ENCODE measurements around the gene FAT1.
"Not testable (repeated sequence)": the region's sequence is repeated elsewhere in the genome, so short reads cannot be mapped to it uniquely, and the experiment has no call there.

Gene FAT1

DNA sequence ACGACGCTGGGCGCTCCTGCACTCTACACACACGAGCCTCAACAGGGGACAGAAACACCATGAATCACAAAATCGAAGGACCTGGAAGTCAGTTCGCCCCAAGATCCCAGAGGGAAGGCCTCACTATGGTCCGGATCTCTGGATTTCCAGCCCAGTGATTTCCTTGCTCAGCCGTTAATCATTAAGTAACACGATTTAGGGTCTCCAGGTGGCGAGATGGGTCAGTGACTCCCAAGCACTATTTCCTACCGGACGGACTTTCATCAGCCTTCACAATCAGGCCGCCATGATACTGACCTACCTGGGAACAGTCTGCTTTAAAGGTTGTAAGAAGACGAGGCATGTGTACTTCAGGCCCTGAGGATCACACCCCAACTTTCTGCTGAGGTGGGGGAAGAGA lies 63.7 kb downstream of the FAT1 start:
- no peak for DNase-seq (ENCODE audit: low read depth, low spot score)

DNA sequence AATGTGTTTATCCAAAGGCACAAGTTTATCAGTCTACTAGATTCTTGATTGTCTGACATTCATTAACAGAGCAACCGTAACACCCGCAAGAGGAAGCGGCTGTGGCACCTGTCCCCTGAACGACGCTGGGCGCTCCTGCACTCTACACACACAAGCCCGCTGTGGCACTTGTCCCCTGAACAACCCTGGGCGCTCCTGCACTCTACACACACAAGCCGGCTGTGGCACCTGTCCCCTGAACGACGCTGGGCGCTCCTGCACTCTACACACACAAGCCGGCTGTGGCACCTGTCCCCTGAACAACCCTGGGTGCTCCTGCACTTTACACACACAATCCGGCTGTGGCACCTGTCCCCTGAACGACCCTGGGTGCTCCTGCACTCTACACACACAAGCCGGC lies 64.2 kb downstream of the FAT1 start:
- DNase-seq (ENCODE audit: low read depth, low spot score) = not testable (repeated sequence)

DNA sequence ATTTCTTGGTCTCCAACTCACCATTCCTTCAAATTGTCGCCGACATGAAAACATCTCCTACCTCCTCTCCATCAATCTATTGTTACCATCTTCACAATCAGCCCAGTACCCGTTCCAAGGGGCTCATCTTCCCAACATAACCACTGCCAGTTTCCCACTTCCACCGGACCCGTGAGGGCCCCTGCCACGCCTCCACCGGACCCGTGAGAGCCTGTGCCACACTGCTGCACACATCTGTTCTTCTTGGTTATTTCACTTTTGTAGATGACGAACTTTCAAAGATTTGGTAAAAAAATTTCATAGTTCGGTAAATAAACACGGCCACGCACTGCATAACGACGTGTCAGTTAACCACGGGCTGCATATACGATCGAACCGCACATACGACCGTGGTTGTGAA lies 65.0 kb downstream of the FAT1 start:
- DNase-seq (ENCODE audit: low read depth, low spot score) = no peak

DNA sequence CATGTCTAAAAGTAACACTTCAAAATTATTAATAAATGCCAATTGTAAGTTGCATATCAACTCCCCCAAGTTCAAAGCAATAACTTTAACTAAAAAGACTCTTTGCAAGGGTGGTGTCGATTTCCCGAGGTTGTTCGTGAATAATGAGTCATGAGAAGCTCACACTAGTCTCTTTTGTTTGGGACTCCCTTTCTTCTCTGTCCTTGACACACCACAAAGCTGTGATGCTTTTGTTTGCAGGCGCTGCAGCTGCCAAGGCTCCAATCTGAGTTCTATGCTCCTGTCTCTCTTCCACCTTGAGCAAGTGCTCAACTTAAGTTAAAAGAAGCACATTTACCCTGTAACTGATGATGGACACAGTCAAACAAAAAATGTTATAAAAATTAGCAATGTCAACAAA lies 65.9 kb downstream of the FAT1 start:
- DNase-seq (ENCODE audit: low read depth, low spot score) = no peak

DNA sequence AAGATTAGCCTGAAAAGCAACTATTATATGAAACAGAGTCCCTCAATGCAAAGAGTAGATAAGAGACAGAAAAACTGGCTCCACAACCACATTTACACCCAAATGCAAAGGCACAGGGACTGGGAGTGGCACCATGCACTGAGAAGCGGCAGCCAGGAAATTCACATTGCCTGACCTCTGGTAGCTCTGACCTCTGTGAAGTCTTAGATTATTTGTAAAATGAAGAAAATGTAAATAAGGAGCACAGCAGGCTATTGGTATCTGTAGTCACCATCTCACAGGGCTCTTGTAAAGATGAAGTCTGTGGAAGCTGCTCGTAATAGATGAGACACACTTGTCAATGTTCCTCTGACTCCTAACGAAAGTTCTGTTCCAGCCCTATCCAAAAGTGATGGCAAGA lies 69.7 kb downstream of the FAT1 start:
- no peak for DNase-seq (ENCODE audit: low read depth, low spot score)

DNA sequence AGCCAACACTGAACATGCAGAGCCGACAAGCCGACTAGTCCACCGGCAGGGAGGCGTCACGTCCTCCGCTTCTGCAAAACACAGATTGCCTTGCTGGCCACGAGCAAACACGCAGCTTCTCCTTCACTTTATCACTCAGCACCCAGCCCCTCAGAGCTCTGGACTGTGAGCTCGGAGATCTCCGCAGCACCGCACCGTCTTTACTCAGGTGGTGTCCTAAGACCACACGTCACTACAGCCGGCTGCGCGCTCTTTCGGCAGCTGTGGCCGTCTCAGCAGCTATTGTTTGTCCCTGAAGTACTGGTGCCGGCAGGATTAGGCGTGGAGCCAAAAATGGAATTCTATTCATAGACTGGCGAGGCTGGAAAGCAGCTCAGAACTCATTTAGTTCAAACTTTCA lies 72.0 kb downstream of the FAT1 start:
- no peak for DNase-seq (ENCODE audit: low read depth, low spot score)

DNA sequence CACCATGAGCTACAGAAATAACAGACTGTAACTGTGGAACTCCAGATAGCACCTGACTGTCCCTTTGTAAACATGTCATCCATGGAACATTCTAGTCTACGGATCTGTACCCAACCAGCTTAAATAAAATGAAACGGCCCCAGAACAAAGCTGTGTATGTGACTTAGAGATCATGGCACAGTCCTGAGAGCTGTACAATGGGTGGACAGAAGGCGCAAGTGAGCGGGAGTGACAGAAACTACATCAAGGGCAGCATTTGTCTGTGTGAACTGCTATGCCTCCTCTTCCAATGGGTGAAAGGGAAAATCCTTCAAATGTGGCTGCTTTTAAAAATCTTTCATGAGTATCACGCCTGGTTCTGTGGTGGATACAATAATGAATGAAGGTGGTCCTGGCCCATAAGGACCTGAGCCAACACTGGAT lies 72.5 kb downstream of the FAT1 start:
- no peak for DNase-seq (ENCODE audit: low read depth, low spot score)

DNA sequence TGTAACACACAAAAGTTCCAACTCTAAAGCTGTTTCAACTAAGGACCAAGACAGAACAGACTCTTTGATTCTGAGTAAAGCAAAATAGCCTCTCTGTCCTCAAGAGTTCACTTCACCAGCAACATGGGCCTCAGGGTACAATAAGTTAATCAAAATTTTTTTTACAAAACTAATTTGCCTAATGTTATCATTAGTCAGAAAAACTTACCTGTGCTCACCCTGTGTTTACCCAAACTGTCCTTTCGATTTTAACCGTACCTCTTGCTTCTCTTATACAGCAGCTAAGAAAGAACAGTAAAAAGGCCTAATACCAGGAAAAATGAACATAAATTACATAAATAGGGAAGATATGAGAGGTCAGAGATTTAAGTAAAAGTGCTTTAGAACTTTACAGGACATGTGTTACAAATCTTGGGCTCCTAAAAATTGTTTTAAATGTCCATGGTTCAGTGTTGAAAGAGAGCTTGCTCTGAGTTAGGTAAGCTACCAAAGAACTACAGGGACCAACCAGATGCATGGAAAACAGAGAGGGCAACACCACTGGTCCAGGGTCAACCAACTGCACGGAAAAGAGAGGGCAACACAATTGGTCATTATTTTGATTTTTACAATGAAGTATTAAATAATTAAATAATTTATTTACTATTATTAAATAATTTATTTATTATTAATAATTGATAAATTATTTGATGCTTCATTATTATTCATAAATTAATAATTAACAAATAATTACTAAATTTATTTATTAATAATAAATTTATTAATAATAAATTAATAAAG lies 73.1 kb downstream of the FAT1 start:
- DNase-seq (ENCODE audit: low read depth, low spot score) = no peak

DNA sequence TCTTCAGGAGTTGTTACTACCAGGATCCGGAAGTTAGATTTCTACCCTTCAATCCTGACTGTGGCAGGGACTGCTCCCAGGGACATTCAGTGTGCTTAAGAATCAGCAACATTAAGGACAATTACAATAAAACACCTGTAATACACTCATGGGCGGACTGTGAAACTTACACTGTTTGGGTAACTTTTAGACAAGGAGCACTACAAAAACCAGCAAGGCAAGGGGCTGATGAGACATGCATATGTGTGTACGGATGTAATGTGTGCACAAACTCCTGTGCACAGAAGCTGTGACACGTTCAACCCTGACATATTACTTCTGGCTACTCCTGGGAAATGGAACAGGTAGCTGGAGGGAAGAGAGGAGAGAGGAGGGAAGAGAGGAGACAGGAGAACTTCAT lies 75.8 kb downstream of the FAT1 start:
- no peak for DNase-seq (ENCODE audit: low read depth, low spot score)

DNA sequence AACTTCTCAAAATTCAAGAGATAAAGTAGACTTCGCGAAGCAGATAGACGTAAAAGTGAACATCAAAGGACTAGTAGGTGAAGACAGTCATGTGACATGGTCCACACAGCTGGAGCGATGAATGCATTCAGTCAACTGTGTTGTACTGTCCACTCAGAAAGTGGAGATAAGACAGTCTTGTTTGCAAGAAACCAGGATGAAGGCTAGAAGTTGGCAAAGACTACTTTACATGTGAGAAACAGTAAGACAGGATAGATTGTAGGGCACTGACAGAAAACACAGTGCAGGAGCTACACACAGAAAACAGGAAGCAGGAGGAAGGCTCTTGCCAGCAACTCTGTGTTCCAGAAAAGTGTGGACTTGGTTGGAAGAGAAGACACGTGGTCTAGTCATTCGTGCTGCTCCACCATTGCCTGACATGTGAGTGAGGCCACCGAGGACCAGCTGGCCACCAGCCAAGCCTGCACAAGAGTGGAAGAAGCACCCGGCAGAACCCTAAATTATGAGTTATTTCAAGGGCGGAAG lies 78.9 kb downstream of the FAT1 start:
- DNase-seq (ENCODE audit: low read depth, low spot score) = no peak

DNA sequence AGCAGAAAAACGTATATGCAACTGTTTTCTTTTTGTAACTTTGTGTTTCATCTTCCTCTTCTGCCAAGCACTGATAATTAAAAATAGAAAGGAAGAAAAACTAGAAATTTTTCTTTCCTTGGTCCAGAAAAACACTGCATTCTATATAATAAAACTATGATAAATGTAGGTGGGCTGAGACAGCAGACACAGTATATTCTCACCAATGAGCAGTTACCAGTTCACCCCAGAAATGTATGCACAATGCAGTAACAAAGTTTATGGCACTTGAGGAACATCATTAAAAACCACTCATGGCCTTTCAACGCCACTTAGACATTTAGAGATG lies 79.4 kb downstream of the FAT1 start:
- no peak for DNase-seq (ENCODE audit: low read depth, low spot score)

DNA sequence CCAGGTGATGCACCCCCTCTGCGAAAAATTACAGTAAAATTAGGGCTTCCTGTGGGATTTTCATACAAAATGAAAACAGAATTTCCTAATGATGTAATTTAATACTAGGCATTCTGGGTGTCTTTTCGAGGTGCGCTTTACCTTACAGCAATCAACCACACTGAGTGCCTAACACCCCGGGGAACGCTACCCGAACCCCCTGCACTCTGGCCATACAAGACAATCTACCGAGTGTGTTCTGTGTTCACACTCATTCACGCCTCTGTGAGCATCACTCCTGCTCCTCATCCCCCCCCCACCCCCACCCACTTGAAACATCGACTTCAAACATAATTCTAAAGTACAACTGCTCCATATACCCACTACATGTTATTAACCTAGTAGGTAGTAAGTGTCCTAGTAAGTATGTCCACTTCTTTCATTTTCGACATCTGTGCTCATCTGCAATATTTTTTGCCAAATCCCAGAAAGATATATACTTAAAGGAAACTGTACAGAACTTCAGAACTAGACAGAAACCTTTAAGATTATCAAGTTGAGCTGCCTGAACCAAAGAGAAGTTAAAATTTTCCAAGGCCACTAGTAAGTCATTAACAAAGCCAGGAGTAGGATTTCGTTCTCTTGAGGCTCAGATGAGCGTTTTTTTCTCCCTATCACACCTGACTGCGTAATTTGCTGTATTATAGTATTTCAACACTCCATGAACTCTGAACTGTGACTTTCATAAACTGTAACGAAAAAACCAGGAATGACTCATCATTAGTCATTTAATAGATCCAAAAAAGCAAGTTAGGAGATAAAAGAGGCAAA lies 80.0 kb downstream of the FAT1 start:
- DNase-seq (ENCODE audit: low read depth, low spot score) = no peak

DNA sequence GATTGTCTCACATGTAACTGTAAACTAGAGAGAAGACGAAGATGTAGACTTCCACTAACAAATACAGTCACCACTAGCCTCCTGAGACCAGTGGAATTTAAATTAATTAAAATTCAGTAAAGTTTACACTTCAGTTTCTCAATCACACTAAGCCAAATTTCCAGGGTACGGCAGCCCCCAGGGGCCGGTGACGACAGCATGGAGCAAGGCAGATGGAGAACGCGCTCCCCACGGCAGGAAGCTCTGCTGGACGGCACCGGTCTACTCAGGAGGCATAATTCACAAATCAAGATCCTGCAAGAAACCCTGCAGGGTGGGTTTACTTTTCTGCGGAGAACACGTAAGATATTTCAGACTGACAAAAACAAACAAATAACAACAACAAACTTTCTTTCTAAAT lies 80.7 kb downstream of the FAT1 start:
- DNase-seq (ENCODE audit: low read depth, low spot score) = no peak

DNA sequence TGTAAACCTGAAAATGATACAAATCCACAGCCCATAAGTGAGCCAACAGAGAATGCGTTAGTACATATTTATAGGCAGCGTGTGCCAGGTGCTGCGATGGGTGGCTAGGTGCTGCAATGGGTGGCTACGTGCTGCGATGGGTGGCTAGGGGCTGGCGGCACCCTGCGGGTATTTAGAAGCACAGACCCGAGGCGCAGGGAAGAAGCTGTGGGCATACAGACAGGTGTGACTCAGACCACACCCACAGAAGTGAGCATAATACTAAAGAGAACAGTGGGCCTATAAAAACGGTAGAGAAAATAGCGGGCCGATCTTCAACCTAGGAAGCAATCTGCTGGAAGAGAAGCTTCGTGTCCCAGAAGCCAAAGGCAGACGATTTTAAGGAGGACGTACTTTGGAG lies 81.1 kb downstream of the FAT1 start:
- no peak for DNase-seq (ENCODE audit: low read depth, low spot score)

DNA sequence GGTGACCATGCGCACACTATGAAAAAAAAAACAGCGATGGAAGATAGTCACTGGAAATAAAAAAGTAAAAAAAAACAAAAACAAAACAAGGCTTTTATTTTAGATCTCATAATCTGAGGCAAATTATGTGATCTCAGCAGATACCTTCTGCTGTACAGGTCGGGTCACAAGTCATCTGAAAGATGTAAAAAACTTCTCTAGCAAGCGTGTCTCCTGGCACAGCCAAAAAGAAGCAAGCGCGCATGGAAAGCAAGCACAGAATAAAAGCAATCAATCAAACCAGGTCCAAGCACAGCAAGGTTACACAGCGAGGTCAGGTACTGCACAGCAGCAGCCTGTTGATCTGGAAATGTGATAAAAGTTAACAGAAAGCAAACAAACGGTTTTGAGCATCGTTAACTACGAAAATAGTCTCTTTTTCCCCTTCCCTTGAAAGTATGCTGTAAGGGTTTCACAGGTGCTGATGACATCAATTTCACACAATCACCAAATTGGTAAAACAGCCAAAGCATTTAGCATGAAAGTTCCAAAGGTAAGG lies 89.0 kb downstream of the FAT1 start:
- DNase-seq (ENCODE audit: low read depth, low spot score) = no peak

DNA sequence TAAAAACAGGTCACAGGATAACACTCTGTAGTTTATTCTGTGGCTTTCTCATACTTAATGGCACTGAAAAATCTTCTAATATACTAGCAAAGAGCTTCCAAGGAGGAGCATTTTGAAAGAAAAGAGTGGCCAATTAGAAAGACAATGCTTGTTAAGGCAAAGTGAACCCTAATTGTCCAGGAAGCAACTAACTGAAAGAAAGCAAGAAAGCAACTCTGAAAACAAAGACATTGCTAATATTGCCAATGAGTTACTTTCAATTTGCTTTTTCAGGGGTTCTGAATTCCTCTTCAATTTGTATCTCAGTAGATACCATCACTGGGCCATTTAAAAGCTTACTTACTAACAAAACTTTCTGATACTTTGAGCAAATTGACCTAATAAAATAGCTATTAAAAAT lies 89.8 kb downstream of the FAT1 start:
- no peak for DNase-seq (ENCODE audit: low read depth, low spot score)

DNA sequence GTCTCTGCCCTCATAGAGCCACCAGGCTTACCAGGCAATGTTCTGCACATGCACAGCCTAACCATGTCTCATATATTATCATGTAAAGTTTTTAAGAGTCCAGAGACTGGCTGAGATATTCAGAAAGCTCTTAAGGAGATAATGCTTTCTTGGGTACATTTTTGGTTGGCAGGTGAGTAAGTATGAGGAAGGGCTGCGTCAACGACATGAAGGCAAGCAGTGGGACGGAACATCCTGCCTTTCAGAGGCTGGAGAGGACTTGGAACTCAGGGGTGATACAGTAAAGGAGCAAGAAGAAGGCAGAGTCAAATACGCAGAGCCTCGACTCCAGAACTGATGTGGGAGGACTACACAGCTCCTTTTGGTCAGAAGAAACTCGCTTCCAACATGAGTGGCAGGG lies 93.5 kb downstream of the FAT1 start:
- DNase-seq (ENCODE audit: low read depth, low spot score) = no peak

DNA sequence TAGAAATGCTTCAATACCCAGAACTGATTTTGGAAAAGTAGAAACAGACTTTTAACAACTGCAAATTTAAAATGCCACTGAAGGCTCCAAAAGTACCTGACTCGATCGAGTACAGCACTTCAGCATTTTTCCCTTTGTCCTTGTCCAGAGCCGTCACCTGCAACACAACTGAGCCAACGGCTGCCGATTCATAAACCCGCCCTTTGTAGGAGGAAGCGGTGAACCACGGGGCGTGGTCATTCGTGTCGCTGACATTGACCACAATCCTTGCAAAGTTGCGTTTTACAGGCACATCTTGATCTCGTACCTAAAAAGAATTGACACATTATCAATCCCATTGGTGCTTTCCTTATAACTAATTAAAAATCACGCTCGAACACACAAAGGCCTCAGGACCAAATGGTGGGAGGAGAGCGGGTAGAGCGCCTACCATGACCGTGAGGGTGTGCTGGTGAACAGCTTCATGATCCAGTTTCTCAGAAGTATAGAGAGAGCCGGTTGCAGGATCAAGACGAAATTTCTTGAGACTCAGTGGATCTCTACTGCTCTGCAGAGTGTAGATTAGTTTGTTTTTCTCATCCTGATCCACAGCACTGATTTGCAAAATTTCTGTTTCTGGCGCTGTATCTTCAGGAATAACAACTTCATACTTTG lies 95.5 kb downstream of the FAT1 start:
- DNase-seq (ENCODE audit: low read depth, low spot score) = no peak

DNA sequence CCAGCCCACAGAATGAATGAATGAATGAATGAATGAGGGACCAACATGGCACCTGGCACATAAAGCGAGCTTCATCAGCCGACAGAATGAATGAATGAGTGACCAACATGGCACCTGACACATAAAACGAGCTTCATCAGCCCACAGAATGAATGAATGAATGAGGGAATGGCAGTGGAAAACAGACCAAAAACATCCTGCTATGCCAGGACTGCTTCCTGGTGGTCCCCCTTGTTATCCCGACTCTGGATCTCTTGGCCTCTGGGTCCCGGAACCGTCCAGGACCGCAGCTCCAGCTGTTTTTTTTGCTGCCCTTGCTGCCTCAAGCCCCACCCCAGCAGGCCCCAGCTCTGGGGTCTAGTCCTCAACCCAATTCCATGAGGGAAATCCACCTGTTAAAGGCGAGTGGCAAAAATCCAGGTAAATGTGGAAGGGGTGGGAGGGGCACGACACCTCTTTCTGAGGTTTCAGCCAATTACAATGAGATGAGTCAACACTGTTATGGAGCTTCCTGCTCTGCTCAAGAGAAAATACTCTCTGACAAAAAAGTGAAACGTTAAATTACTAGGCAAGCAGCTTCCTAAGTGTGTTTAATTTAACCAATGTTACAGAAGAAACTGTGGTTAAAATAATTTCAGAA lies 96.3 kb downstream of the FAT1 start:
- no peak for DNase-seq (ENCODE audit: low read depth, low spot score)

DNA sequence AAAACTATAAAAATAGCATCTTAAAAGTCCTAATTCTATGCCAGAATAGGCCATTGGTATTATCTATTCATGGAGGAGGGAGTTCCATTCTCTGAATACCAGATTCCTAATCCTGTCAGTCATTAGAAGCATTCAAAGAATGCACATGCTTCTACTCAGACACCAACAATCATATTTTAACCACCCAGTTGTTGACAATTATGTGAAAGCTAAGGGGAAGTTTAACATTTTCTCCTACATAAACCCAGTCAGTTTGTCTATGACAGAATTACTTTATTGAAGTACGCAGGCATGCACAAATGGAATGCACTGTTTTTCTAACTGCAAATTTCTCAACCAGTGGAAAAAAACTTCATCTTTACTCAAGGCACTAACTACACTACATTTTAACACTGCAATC lies 98.7 kb downstream of the FAT1 start:
- DNase-seq (ENCODE audit: low read depth, low spot score) = no peak

DNA sequence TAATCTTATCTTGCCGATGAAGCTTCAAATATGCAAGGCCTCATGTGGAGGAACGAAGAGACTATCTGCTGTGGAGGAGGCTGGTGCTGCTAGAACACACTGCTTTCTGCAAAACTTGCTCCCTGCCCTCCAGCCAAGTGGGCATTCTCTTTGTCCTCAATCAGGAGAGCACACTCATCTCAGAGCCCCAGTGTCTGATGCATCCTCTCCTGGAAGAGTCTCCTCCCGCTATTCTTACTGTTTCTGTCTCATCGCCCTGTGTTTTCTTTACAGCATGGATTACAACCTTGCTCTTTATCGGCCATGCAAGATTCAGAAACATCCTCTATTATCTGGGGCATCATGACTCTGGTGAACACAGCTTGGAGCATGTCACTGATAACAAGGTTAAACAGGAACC lies 100.1 kb downstream of the FAT1 start:
- DNase-seq (ENCODE audit: low read depth, low spot score) = no peak

Data from iPS DF 19.7 (cell line).